HG03565 (cell line): ENCODE results near the gene GABRB3.

Experiments used
- ATAC-seq: cut with Tn5 transposase; IDR thresholded peaks from one replicate; pipeline ENCODE4 v1.9.1; 2021; ENCODE audit warnings: mild to moderate bottlenecking, moderate library complexity; ENCODE audit not compliant: unreplicated experiment

The GABRB3 gene

GRCh38 chr15:26564361-26564760 is 208.5 kb downstream of the GABRB3 start:
- ATAC-seq: no peak

DNA sequence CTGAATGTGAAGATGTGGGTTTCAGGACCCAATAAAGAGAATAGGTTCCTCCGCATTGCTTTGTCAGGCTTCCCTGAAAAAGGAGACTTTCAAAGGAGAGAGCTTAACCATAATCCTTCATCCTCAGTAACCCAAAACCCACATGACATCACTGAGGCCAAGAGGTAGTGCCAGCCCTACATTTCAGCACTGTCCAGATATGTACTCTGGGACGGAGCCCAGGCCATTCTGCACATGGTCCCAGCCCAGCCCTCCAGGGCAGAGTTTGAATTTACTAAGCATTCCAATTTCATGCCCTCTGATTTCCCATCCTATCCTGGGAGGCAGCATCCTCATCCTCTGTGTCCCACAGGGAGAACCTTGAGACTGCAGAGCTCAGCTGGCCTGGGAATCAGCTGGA is 210.5 kb downstream of the GABRB3 start:
- ATAC-seq: no peak

DNA sequence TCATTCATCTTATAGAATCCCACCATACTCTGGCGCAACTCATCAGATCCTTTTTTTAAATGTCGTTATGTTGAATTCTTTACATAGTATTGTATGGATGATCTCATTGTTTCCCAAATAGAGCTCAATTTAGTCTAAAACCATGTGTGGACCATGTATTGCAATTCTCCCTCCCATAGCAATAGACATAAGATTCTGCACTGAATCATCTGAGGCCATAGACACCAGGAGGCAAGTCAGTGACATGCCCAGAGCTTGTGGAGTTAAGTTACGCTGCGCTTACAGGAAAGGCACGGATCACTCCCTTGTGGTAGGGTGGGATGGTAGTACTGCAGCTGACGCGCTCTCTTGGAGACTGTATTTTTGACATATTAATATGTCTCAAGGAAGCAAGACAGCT is 211.0 kb downstream of the GABRB3 start:
- ATAC-seq: no peak

DNA sequence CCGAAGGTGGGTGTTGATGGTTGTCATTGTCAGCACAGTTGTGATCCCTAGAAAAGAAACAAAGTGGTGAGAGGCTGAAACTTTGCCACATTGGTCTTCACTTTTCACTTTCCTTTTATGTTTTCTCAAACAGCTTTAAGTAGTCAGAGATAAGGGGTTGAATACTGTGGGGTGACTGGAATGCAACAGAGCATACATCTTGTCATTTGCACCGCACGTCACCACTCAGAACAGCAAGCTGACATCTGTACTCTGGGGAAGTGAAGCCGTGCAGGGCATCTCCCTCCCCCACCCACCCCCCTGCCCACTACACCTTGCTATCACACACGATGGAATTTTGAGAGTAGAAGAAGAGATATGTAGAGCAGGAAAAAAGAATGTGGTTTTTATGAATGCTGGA is 211.7 kb downstream of the GABRB3 start:
- no peak for ATAC-seq

GRCh38 chr15:26555898-26556297 is 217.0 kb downstream of the GABRB3 start:
- ATAC-seq: no peak

GRCh38 chr15:26551473-26551872 is 221.4 kb downstream of the GABRB3 start:
- no peak for ATAC-seq

- no peak for ATAC-seq
These were observed 222.0 kb downstream of the GABRB3 start for GRCh38 chr15:26550880-26551279.

DNA sequence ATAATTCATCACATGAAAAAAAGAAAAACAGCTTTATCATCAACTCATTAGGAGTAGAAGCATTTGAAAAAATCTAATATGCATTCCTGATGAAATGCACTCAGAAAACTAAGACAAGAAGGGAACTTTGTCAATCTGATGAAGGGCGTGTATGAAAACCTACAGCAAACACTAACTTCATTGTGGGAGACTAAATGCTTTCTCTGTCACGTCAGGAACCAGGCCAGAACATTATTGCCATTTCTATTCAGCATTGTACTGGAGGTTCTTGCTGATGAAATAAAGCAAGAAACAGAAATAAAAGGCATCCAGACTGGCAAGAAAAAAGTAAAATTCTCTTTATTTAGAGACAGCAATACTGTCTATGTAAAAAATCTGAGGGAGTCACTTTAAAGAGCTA is 235.2 kb downstream of the GABRB3 start:
- ATAC-seq: no peak

DNA sequence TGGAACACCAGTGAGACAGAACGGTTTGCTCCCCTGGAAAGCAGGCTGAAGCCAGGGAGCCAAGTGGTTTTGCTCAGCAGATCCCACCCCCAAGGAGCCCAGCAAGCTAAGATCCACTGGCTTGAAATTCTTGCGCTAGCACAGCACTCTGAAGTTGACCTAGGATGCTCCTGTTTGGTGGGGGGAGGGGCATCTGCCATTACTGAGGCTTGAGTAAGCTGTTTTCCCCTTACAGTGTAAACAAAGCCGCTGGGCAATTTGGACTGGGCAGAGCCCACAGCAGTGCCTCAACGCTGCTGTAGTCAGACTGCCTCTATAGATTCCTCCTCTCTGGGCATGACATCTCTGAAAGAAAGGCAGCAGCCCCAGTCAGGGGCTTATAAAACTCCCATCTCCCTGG is 241.4 kb downstream of the GABRB3 start:
- no peak for ATAC-seq

GRCh38 chr15:26525096-26525495 is 247.8 kb downstream of the GABRB3 start:
- no peak for ATAC-seq

DNA sequence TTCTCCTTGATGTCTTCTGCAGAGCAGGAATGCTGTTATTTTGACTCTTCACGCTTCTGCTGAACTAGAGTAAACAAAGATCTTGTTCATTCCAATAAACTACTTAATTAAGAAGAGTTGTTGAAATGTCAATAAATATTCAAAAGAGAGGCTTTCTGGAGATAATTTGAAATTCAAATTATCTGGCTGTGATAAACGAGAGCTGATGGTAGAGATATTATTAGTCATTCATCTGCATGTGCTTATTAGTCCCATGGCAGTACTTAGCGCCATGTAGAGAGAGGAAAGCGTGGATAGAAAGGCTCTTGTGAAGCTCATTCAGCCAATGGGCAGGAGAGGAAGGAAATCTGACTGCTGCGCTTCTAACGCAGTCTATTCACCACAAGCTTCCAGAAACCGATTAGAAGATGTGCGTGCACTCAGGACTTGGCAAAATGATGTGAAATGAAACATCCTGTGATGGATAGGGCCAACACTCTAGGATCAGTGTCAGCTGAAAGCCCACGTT is 251.1 kb downstream of the GABRB3 start:
- no peak for ATAC-seq

DNA sequence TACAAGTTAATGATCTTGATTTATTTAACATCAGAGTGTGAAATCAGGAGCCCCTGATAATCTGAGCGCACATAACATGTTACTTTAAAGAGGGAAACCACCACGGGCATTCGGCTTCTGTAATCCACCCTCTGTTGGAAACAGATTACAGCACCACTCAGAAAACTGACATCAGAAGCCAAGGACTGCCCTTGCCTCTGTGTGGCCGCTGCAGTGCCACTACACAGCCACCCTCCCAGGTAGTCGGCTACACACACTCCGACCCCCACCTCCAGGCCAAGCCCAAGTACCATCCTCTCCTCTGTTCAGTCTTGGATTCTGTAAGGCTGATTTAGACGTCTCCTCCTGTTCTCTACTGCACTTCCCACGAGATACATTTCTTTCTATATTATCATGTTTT is 251.7 kb downstream of the GABRB3 start:
- ATAC-seq: no peak

GRCh38 chr15:26518885-26519284 is 254.0 kb downstream of the GABRB3 start:
- no peak for ATAC-seq

- no peak for ATAC-seq
These were observed 256.5 kb downstream of the GABRB3 start for GRCh38 chr15:26516102-26516980.

DNA sequence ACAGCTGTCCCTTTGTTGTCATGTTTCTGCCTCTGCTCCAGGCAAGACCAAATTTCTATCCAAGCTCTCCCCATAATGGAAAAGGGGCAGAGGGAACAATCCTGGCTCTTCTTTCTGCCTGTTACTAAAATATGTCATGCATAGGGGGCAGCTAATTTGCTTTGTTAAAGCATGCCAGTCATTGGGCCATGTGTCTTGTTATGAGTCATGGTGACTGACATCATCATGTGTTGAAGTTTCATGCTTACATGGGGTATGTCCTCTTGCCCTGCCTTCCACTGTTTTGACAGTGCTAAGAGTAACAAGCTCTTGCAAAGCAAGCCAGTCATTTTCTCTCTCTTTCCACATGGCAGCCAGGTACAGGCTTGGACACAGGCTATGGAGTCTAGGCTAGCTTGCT is 268.9 kb downstream of the GABRB3 start:
- no peak for ATAC-seq
